Hepatocyte (in vitro differentiated cells): ENCODE measurements around the gene ALPL. TPM values are rescaled to one million over a fixed set of nuclear protein-coding genes. Genes with fewer than 3 reads are reported as not detected.

ENCODE experiments used
- DNase-seq: peaks from one replicate; pipeline ENCODE4 v3.0.0-alpha.2; 2016; ENCODE audit warnings: low spot score
- H2AFZ ChIP-seq: fragments of 200-600 bp; sonication (generic); 2 replicates; pipeline ENCODE4 v1.6.0; 2016; ENCODE audit warnings: antibody characterized with exemption, mild to moderate bottlenecking
- H3K27ac ChIP-seq: fragments of 200-600 bp; sonication (generic); 2 replicates; pipeline ENCODE4 v1.5.1; 2016; ENCODE audit warnings: mild to moderate bottlenecking
- H3K27me3 ChIP-seq: fragments of 200-600 bp; sonication (generic); 2 replicates; pipeline ENCODE4 v1.6.1; 2016
- H3K36me3 ChIP-seq: fragments of 200-600 bp; sonication (generic); replicated peaks from 2 replicates; pipeline ENCODE4 v1.5.1; 2016; ENCODE audit warnings: low read depth; ENCODE audit not compliant: insufficient read depth
- H3K4me1 ChIP-seq: fragments of 200-600 bp; sonication (generic); 2 replicates; pipeline ENCODE4 v1.5.1; 2016; ENCODE audit warnings: mild to moderate bottlenecking, moderate library complexity; ENCODE audit not compliant: insufficient read depth
- H3K4me2 ChIP-seq: fragments of 200-600 bp; sonication (generic); 2 replicates; pipeline ENCODE4 v1.6.0; 2016
- H3K4me3 ChIP-seq: fragments of 200-600 bp; sonication (generic); 2 replicates; pipeline ENCODE4 v1.5.1; 2016; ENCODE audit warnings: mild to moderate bottlenecking
- H3K79me2 ChIP-seq: fragments of 200-600 bp; sonication (generic); 2 replicates; pipeline ENCODE4 v1.6.0; 2017; ENCODE audit warnings: mild to moderate bottlenecking
- H3K9me2 ChIP-seq: fragments of 200-600 bp; sonication (generic); replicated peaks from 2 replicates; pipeline ENCODE4 v1.6.0; 2017; ENCODE audit warnings: mild to moderate bottlenecking; ENCODE audit not compliant: insufficient read depth
- H3K9me3 ChIP-seq: fragments of 200-600 bp; sonication (generic); 2 replicates; pipeline ENCODE4 v1.5.1; 2016; ENCODE audit warnings: low read depth, mild to moderate bottlenecking
- H4K20me1 ChIP-seq: fragments of 200-600 bp; sonication (generic); 2 replicates; pipeline ENCODE4 v1.6.0; 2016; ENCODE audit warnings: mild to moderate bottlenecking; ENCODE audit not compliant: insufficient read depth, poor library complexity, severe bottlenecking
- CTCF ChIP-seq: fragments of 200-600 bp; sonication (generic); IDR thresholded peaks from 2 replicates; pipeline ENCODE4 v1.5.1; 2016; ENCODE audit warnings: antibody characterized with exemption, mild to moderate bottlenecking; ENCODE audit not compliant: poor library complexity
- EZH2 ChIP-seq: fragments of 200-600 bp; sonication (generic); IDR thresholded peaks from 2 replicates; pipeline ENCODE4 v1.6.1; 2016; ENCODE audit warnings: antibody characterized with exemption, mild to moderate bottlenecking, borderline replicate concordance
- EZH2phosphoT487 ChIP-seq: fragments of 200-600 bp; sonication (generic); IDR thresholded peaks from one replicate; pipeline ENCODE4 v1.6.1; 2018; ENCODE audit warnings: antibody characterized with exemption, mild to moderate bottlenecking, low read depth, moderate library complexity; ENCODE audit not compliant: unreplicated experiment, severe bottlenecking
- WGBS: methylation state at CpG from one replicate; pipeline ENCODE4 v1.1.6; 2016; ENCODE audit warnings: low lambda C conversion rate; ENCODE audit errors: missing lambda C conversion rate; 5-methylcytosine and 5-hydroxymethylcytosine counted together
- polyA plus RNA-seq: library from polyadenylated mRNA; unstranded; fragments of >200 nt; fragmentation: Nextera tagmentation; extraction: Ambion mirVana; gene quantifications from 2 replicates; pipeline ENCODE4 v1.2.1, GENCODE V29; 2016
- total RNA-seq: library from RNA; depleted of rRNA; stranded (reverse); fragments of >200 nt; gene quantifications from 2 replicates; pipeline ENCODE4 v1.2.3, GENCODE V29; 2014

Gene ALPL
- total and polyA plus RNA-seq, 2 experiments from 2014 or later, result 2.2 to 6.0 TPM

GRCh38 chr1:21524686-21525339 lies 15.6 kb downstream of the ALPL start:
- no peak overlapping the region for H3K4me2 ChIP-seq
- H3K27me3 ChIP-seq, result peaks cover 3% of the 10 kb centered on the region
- H3K79me2 ChIP-seq, result no peaks in the 10 kb centered on the region
- H3K4me1 ChIP-seq, result no peaks in the 10 kb centered on the region
- no peaks in the 10 kb centered on the region for H4K20me1 ChIP-seq
- H3K36me3 ChIP-seq, result no peaks in the 10 kb centered on the region
- no peak for TF ChIP-seq EZH2
- TF ChIP-seq CTCF, result no peak
- no peak for TF ChIP-seq EZH2phosphoT487
- no peak overlapping the region for H2AFZ ChIP-seq
- no peaks in the 10 kb centered on the region for H3K9me2 ChIP-seq
- DNase-seq, result no peak
- no peak overlapping the region for H3K27ac ChIP-seq
- 63% methylated on average over 14 of the region's 14 CpGs for WGBS
- no peak overlapping the region for H3K4me3 ChIP-seq
- H3K9me3 ChIP-seq, result no peaks in the 10 kb centered on the region

- no peaks in the 10 kb centered on the region for H3K9me2 ChIP-seq
- H3K79me2 ChIP-seq, result no peaks in the 10 kb centered on the region
- TF ChIP-seq EZH2 (no peak), EZH2phosphoT487 (no peak), CTCF (no peak)
- H3K27me3 ChIP-seq, result peaks cover 4% of the 10 kb centered on the region
- no peak overlapping the region for H3K4me3 ChIP-seq
- no peaks in the 10 kb centered on the region for H3K4me1 ChIP-seq
- H3K27ac ChIP-seq, result no peak overlapping the region
- 80% methylated on average over 7 of the region's 7 CpGs for WGBS
- H3K9me3 ChIP-seq, result no peaks in the 10 kb centered on the region
- H3K36me3 ChIP-seq, result no peaks in the 10 kb centered on the region
- H2AFZ ChIP-seq, result no peak overlapping the region
- H4K20me1 ChIP-seq, result no peaks in the 10 kb centered on the region
- no peak for DNase-seq
- H3K4me2 ChIP-seq, result no peak overlapping the region
Observed at GRCh38 chr1:21525340-21525717, 16.1 kb downstream of the ALPL start.

GRCh38 chr1:21526441-21526840 lies 17.2 kb downstream of the ALPL start:
- 90% methylated on average over 1 of the region's 1 CpG for WGBS
- no peak for TF ChIP-seq CTCF

More at GRCh38 chr1:21526441-21526840, 17.2 kb downstream of the ALPL start:
- H2AFZ ChIP-seq, result no peak overlapping the region
- no peak overlapping the region for H3K4me3 ChIP-seq
- no peaks in the 10 kb centered on the region for H3K4me1 ChIP-seq
- no peak overlapping the region for H3K27ac ChIP-seq
- DNase-seq, result no peak
- peaks cover 4% of the 10 kb centered on the region for H3K27me3 ChIP-seq
- H3K9me3 ChIP-seq, result no peaks in the 10 kb centered on the region
- H4K20me1 ChIP-seq, result no peaks in the 10 kb centered on the region
- no peak overlapping the region for H3K4me2 ChIP-seq
- no peaks in the 10 kb centered on the region for H3K79me2 ChIP-seq
- H3K9me2 ChIP-seq, result no peaks in the 10 kb centered on the region
- no peaks in the 10 kb centered on the region for H3K36me3 ChIP-seq
